Upper lobe of left lung (tissue), 4 donors: ENCODE results near the gene SERINC5.

Source experiments
- POLR2A ChIP-seq, 4 donors: fragments of 450-650 bp; IDR thresholded peaks; one replicate each; pipeline ENCODE4 v1.5.1; 2016 to 2017; ENCODE audit warnings: antibody characterized with exemption in 4 of 4, mild to moderate bottlenecking in 2 of 4
- POLR2AphosphoS5 ChIP-seq, 2 donors: sonication (generic); formaldehyde crosslinking; IDR thresholded peaks; one replicate each; pipeline ENCODE4 v1.5.1; 2017; ENCODE audit warnings: antibody characterized with exemption in 2 of 2

DNA sequence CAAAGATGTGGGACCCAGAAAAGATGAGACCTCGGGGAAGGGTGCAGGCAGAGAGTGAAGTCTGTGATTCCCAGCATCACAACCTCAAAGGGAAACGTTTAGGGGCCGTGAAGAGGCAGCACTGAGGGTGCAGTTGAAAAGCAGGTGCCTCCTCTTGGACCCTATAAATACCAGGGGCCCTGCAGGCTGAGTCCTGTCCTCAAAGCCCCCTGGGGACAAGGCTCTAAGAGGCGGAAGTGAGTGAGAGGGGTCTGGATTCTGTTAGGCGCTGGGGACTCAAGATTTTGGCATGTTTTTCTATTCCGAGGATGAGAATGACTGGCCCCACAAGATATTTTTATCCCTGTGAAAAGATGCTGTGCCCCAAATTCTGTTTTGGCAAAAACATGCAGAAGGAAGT, 112.9 kb downstream of the SERINC5 start:
- no peak for TF ChIP-seq POLR2A (IDR thresholded peaks at IDR 0.05)
- no peak for TF ChIP-seq POLR2AphosphoS5 (IDR thresholded peaks at IDR 0.05)
